WTC11 (cell line): Measurements from ENCODE around the gene TMTC1.

Experiments
- ESRRA ChIP-seq: sonication (generic); formaldehyde crosslinking; IDR thresholded peaks from 2 replicates; pipeline ENCODE4 v1.8.1; 2022; ENCODE audit warnings: mild to moderate bottlenecking, missing genetic modification reagents, borderline replicate concordance
- GABPB1 ChIP-seq: sonication (generic); formaldehyde crosslinking; IDR thresholded peaks from 2 replicates; pipeline ENCODE4 v1.8.1; 2023; ENCODE audit warnings: mild to moderate bottlenecking, missing genetic modification reagents
- TF ChIP-seq, protein P1 (sequence below): sonication (generic); formaldehyde crosslinking; IDR thresholded peaks from 2 replicates; pipeline ENCODE4 v1.8.1; 2023; ENCODE audit warnings: mild to moderate bottlenecking, missing genetic modification reagents, moderate library complexity
- TF ChIP-seq, protein P2 (sequence below): fragments of 200-600 bp; IDR thresholded peaks from 2 replicates; pipeline ENCODE4 v1.8.0; 2022; ENCODE audit warnings: antibody characterized with exemption
- TF ChIP-seq, protein P3 (sequence below): sonication (generic); formaldehyde crosslinking; IDR thresholded peaks from 2 replicates; pipeline ENCODE4 v1.8.0; 2022; ENCODE audit warnings: mild to moderate bottlenecking, missing genetic modification reagents

DNA sequence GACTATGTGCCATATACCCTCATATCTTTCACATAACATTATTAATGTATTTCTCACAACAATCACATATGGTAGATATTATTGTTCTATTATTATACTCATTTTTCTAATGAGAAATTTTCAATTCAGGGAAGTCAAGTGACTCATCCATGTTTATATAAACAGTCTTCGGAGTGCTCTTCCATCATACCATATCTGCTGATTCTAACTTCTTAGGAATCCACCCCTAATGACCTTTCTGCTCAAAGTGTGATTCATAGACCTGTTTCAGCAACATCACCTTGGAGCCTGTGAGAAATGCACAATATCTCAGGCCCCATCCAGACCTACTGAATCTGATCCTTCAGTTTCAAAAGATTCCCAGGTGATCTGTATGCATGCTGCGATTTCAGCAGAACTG lies 246.4 kb downstream of the TMTC1 start:
- TF ChIP-seq, protein P1, sequence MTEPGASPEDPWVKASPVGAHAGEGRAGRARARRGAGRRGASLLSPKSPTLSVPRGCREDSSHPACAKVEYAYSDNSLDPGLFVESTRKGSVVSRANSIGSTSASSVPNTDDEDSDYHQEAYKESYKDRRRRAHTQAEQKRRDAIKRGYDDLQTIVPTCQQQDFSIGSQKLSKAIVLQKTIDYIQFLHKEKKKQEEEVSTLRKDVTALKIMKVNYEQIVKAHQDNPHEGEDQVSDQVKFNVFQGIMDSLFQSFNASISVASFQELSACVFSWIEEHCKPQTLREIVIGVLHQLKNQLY (CRISPR knock-in tag), result no peak
- TF ChIP-seq, protein P2, sequence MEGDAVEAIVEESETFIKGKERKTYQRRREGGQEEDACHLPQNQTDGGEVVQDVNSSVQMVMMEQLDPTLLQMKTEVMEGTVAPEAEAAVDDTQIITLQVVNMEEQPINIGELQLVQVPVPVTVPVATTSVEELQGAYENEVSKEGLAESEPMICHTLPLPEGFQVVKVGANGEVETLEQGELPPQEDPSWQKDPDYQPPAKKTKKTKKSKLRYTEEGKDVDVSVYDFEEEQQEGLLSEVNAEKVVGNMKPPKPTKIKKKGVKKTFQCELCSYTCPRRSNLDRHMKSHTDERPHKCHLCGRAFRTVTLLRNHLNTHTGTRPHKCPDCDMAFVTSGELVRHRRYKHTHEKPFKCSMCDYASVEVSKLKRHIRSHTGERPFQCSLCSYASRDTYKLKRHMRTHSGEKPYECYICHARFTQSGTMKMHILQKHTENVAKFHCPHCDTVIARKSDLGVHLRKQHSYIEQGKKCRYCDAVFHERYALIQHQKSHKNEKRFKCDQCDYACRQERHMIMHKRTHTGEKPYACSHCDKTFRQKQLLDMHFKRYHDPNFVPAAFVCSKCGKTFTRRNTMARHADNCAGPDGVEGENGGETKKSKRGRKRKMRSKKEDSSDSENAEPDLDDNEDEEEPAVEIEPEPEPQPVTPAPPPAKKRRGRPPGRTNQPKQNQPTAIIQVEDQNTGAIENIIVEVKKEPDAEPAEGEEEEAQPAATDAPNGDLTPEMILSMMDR, result no peak
- TF ChIP-seq GABPB1 (CRISPR knock-in tag) (no peak), ESRRA (no peak)
- TF ChIP-seq, protein P3, sequence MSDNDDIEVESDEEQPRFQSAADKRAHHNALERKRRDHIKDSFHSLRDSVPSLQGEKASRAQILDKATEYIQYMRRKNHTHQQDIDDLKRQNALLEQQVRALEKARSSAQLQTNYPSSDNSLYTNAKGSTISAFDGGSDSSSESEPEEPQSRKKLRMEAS (CRISPR knock-in tag), result no peak
